Activated CD4-positive, alpha-beta T cell treated with anti-CD3 and anti-CD28 coated beads, Interleukin-2, amount 50 U/mL, for 4 hours (primary cell): ENCODE data around the gene HCST.
"Not testable (repeated sequence)": the region's sequence is repeated elsewhere in the genome, so short reads cannot be mapped to it uniquely, and the experiment has no call there.

Experiments used
- DNase-seq, 2 experiments: peaks; one replicate each; pipeline ENCODE4 v3.0.0-alpha.2; 2020

Gene HCST, protein sequence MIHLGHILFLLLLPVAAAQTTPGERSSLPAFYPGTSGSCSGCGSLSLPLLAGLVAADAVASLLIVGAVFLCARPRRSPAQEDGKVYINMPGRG

DNA sequence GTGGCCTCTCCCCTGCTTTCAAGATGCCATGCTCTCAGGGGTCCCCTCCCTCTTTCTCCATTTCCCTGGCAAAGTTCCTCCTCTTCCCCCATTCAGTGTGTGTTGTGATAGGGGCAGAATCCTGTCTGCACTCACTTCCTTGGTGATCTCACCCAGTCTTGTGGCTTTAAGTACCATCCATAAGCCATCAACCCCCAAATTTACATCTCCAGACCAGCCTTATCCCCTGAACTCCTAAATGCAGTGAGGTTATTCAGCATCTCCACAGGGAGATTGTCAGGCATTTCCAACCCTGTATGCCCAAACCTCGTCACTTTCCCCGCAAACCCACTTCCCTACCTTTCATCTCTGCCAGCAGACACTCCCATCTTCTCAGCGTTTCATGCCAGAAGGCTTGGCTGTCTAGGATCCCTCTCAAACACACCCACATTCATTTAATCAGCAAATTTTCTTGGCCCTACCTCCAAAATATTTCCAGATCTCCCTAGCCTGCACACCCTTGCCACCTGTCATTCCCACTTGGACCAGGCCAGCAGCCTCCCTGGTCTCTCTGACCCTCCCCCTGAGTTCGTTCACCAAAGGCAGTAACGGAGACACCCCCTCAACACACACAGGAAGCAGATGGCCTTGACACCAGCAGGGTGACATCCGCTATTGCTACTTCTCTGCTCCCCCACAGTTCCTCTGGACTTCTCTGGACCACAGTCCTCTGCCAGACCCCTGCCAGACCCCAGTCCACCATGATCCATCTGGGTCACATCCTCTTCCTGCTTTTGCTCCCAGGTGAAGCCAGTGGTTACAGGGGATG is at the start of gene HCST:
Gene HCST (plus strand): TSS at position 676 of the 808 bp plus-strand sequence. CDS start 65 bp downstream, at position 741.
- DNase-seq, result no peak

DNA sequence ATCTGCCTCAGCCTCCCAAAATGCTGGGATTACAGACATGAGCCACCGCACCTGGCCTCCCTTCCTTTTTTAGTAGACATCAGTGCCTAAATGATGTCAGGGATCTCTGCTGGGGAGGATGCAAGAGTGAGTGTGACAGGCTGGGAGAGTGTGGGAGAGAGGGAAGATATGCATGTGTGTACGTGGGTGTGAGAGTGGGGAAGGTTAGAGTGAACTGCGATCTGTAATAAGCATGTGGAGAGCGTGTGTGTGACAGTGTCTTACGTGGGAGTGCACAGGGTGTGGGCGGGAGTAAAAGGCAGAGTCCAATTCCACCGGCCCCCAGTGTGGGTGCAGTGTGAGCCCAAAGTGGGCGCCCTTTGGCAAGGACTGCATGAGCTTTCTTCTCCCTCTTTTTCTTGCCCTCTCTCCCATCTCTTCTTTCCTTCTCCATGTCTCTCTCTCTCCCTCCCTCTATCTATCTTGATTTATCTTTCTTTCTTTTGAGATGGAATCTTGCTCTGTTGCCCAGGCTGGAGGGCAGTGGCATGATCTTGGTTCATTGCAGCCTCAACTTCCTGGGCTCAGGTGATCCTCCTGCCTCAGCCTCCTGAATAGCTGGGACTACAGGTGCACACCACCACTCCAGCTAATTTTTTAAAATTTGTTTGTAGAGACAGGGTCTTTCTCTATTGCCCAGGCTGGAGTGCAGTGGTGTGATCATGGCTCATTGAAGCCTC is 49.1 kb upstream of the HCST start:
- no peak for DNase-seq

DNA sequence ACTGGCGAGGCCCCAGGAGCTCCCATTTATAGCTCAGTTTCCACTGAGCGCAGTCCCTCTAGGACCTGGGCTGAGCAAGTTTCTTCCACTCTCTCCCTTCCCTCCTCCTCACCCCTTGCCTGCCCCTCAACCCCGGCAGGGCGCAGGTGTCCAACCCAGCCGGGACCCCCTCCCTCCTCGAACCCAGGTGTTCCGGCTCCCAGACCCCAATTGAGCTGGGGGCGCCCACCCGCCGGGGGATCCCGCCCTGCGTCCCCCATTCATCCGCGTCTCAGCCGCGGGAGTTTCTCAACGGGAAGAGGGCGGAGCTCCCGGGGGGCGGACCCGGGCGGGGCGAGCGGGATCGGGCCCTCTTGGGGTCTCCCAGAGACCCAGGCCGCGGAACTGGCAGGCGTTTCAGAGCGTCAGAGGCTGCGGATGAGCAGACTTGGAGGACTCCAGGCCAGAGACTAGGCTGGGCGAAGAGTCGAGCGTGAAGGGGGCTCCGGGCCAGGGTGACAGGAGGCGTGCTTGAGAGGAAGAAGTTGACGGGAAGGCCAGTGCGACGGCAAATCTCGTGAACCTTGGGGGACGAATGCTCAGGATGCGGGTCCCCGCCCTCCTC is 45.7 kb upstream of the HCST start, which contains the start of gene KIRREL2:
Gene KIRREL2 (plus strand): TSS at position 366 of the 604 bp plus-strand sequence. CDS start 209 bp downstream, at position 575.
- DNase-seq, result no peak

DNA sequence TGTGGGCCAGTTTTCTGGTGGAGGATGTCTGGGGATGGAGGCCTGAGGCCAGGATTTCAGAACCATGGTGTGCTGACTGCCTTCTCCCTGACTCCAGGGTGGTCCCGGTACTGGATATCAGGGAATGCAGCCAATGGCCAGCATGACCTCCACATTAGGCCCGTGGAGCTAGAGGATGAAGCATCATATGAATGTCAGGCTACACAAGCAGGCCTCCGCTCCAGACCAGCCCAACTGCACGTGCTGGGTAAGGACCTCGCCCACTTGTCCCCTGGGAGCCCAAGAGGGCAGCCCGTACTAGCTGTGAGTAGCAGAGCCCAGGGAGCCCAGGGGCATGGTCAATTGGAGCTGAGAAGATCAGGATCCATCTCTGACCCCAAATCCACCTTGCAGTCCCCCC is 44.0 kb upstream of the HCST start:
- no peak for DNase-seq

DNA sequence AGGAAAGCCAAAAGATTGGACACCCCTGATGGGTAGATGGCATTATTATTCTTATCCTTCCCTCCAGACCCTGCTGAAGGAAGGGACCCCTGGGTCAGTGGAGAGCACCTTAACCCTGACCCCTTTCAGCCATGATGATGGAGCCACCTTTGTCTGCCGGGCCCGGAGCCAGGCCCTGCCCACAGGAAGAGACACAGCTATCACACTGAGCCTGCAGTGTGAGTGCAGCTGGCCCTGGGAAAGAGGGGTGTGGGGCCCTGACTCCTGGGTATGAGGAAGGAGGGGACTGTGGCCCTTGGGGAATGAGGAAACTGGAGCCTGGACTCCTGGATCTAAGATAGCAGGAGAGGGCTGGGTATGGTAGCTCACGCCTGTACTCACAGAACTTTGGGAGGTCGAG is 42.9 kb upstream of the HCST start:
- no peak for DNase-seq

DNA sequence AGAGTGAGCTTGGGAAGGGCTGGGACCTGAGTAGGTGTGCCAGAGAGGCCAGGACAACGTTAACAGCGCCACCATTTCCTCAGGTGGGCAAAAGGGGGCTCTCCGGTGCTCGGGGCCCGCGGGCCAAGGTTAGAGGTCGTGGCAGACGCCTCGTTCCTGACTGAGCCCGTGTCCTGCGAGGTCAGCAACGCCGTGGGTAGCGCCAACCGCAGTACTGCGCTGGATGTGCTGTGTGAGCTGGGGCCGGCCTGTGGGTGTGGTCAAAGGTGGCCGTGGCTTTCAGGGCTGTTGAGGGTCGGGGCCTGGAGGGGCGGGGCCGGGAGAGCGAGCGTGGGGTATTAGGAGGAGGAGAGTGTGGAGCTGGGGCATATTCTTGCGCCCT is 41.9 kb upstream of the HCST start:
- DNase-seq, result no peak

DNA sequence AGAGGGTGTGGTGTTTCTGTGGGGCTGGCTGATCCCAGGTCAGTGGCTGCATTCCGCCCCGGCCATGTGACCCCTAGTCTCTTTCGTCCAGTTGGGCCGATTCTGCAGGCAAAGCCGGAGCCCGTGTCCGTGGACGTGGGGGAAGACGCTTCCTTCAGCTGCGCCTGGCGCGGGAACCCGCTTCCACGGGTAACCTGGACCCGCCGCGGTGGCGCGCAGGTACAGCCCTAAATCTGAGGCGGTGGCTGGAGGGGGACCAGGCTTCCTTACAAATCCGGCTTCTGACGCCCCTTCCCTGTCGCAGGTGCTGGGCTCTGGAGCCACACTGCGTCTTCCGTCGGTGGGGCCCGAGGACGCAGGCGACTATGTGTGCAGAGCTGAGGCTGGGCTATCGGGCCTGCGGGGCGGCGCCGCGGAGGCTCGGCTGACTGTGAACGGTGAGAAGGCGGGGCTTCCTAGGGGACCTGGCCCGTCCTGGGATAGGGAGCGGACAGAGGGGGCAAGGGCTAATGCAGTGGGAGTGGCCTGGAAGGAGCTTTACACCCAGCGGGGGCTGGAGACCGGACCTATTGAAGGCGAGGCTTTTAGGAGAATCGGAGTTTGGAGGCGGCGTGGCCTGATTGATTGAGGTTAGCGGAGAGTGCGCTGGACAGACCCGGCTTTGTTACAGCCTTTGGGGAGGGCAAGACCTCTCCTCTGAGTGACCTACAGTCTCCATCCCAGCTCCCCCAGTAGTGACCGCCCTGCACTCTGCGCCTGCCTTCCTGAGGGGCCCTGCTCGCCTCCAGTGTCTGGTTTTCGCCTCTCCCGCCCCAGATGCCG is 41.3 kb upstream of the HCST start:
- no peak for DNase-seq

DNA sequence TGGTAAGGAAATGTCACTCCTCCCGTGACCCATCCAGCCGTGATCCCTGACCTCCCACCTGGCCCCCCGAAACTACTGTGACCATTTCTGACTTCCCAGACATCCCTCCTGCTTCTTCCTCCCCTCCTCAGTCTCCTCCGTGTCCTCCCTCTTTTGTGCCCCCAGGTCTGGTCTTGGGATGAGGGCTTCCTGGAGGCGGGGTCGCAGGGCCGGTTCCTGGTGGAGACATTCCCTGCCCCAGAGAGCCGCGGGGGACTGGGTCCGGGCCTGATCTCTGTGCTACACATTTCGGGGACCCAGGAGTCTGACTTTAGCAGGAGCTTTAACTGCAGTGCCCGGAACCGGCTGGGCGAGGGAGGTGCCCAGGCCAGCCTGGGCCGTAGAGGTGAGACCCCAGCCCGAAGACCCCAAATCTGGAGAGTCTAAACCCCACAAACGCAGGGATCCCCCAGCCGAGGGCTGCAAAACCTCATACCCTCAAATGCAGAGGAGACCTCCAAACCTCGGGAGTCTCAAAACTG is 40.6 kb upstream of the HCST start:
- no peak for DNase-seq

DNA sequence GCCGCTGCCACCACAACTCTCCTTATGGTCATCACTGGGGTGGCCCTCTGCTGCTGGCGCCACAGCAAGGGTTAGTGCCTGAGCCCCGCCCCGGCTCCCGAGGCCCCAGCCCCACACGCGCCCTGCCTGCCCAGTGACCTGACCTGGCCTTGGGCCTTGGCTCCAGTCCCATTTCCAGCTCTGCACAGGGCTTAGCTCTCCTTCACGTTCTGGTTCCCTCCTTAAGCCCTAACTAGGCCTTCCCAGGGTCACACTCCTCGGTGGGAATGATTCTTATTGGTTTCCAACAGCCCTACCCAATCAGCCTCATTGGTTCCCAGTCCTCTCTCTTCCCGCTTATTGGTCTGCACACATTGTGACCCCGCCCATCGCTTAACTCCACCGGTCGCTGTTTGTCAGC is 39.8 kb upstream of the HCST start:
- DNase-seq, result no peak

DNA sequence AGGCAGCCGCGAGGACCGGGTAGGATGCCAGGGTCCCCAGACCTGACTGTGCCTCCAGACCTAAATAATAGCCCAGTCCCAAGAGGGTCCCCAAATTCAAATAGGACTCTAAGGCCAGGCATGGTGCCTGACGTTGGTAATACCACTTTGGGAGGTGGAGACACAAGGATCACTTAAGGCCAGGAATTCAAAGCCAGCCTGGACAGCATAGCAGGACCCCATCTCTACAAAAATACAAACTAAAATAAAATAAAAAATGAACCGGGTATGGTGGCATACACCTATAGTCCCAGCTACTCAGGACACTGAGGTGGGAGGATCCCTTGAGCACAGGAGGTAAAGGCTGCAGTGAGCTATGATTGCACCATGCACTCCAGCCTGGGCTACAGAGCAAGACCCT is 39.3 kb upstream of the HCST start:
- DNase-seq, result no peak

DNA sequence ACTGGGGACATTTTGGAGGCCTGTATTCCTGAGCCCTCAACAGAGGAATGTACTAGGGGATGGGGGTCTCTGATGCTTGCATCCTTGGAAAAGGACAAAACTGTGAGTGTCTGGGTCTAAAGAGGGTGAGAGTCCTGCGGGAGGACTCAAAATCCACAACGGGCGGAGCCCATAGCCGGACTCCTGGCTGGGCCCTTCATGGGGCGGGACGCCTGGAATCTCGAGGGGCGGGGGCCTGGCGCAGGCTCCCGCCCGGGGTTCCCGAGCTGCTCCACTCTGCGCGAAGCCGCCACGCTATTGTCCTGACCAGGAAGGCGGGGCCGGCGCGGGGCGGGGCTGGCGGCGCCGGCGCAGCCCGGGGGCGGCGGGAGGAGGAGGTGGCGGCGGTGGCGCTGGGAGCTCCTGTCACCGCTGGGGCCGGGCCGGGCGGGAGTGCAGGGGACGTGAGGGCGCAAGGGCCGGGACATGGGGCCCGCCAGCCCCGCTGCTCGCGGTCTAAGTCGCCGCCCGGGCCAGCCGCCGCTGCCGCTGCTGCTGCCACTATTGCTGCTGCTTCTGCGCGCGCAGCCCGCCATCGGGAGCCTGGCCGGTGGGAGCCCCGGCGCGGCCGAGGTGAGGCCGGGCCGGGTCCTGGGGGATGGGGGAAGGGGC is 34.0 kb upstream of the HCST start, which contains the start of gene APLP1:
Gene APLP1 (plus strand): TSS at position 403 of the 651 bp plus-strand sequence. CDS start 63 bp downstream, at position 466.
- peak; percentile 63 to 66 for DNase-seq

DNA sequence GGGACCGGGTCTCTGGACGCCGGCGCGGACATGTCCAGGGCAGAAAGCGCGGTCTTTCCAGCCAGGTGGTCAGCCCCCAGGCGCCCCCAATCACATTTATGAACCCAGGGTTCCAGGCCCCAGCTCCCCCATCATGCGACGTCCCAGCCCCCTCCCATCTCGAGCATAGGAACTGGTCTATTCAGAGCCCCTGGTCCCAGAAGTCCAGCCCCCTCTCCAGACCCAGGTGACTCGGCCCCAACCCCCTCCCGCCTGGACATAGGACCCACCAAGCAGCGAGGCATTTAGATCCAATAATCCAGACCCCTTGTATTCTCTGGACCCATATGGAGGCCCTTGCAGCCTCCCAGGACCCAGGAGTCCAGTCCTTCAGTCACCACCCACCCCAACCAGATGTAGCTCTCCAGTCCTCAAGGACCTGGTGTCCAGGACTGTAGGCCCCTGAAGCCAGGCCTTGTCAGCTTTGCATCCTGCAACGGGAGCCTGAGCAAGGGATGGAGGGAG is 33.5 kb upstream of the HCST start:
- no peak for DNase-seq

DNA sequence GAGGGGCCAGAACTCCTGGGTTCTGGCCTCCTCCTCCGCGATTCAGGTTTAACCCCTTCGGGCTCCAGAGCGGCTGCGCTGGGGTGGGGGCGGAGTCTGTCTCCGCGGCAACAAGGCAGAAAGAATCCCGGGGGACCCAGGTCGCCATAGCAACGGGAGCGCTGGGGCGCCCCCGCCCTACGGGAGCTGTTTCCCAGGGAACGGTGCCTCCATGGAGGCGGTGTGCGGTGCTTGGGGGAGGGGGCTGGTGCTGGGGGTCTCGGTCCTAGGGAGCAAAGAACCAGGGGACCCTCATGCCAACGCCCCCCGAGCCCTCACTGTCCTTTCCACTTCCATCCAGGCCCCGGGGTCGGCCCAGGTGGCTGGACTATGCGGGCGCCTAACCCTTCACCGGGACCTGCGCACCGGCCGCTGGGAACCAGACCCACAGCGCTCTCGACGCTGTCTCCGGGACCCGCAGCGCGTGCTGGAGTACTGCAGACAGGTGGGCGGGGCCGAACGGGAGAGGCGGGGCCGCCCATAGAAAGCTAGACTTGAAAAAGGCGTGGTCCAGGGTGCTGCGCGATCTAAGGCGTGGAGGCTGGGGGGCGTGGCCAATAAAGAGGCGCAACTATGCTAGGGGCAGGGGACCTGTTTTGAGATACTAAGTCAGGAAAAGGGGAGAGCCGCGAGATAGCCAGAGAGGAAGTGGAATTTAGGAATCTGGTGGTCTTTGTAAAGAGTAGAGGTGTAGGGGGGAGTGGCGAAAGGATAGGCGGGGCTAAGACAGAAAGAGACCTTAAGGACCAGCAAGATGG is 32.8 kb upstream of the HCST start:
- peak; percentile 73 to 78 for DNase-seq

DNA sequence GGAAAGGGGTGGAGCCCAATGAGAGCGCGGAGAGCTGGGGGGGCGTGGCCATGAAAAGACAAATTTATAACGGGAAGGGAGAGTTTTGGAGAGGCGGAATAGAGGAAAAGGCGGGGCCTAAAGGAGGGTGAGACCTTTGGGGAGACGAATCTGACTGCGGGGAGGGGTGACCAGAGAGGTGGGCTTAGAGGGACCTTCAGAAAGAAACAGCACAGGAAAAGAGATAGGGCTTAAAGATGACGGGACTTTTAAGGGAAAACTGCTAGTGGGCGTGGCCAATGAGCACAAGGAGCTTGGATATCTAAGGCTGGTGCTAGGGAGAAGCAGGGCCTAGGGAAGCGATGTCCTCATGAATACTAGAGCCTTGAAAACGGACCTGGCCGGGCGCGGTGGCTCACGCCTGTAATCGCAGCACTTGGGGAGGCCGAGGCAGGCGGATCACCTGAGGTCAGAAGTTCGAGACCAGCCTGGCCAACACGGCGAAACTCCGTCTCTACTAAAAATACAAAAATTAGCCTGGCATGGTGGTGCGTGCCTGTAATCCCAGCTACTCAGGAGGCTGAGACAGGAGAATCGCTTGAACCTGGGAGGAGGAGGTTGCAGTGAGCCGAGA is 32.1 kb upstream of the HCST start:
- not testable (repeated sequence) for DNase-seq

DNA sequence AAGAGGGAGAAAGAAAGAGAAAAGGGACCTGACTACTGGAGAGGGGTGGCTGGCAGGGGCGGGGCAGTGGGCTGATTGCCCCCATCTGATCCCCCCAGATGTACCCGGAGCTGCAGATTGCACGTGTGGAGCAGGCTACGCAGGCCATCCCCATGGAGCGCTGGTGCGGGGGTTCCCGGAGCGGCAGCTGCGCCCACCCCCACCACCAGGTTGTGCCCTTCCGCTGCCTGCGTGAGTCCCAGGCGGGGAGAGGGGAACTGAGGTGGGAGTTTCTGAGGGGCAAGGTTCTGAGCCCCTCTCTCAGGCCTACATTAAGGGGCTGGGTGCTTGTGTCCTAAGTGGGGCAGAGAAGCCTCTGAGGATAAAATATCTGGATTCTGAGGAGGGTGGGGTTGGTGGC is 31.5 kb upstream of the HCST start:
- no peak for DNase-seq

DNA sequence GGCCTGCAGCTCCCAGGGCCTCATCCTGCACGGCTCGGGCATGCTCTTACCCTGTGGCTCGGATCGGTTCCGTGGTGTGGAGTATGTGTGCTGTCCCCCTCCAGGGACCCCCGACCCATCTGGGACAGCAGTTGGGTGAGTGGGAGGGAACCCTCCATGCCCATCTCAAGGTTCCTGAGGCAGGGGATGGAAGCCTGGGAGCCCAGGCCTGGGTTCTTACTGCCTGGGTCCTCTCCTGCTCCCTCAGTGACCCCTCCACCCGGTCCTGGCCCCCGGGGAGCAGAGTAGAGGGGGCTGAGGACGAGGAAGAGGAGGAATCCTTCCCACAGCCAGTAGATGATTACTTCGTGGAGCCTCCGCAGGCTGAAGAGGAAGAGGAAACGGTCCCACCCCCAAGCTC is 30.7 kb upstream of the HCST start:
- DNase-seq, result no peak

DNA sequence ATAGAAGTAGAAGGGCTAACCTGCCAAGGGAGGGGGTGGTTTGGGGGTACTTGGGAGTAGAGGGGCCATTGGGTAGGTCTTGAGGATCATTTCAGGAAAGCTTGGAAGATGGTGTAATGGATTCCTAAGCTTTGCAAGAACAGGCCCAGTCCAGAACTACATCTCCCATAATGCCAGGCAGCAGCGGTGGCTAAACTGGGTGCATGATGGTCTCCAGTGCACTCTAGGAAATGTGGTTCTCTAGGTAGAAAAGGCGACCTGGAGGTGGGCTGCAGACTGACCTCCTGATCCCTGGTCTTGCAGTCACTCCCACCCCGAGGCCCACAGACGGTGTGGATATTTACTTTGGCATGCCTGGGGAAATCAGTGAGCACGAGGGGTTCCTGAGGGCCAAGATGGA is 30.1 kb upstream of the HCST start:
- DNase-seq, result no peak

DNA sequence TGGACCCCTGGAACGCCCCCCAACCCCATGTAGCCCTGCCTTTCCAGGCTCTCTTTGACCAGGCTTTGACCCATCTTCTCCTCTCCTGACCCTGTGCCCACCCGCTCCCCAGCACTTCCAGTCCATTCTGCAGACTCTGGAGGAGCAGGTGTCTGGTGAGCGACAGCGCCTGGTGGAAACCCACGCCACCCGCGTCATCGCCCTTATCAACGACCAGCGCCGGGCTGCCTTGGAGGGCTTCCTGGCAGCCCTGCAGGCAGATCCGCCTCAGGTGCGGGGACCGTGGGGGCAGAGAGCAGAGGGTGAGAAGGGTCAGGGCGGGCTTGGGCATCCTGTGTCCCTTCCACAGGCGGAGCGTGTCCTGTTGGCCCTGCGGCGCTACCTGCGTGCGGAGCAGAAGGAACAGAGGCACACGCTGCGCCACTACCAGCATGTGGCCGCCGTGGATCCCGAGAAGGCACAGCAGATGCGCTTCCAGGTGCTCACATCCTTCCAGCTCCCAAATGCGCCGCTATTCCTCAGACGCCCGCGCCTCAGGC is 27.9 kb upstream of the HCST start:
- no peak for DNase-seq

DNA sequence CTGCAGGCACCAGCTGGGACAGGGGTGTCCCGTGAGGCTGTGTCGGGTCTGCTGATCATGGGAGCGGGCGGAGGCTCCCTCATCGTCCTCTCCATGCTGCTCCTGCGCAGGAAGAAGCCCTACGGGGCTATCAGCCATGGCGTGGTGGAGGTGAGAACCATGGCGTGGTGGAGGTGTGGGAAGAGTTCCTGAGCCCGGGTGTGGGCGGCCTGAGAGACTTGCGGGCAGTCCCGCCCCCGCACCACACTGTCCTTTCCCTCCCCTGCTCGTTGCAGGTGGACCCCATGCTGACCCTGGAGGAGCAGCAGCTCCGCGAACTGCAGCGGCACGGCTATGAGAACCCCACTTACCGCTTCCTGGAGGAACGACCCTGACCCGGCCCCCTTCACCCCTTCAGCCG is 23.3 kb upstream of the HCST start:
- DNase-seq, result no peak

DNA sequence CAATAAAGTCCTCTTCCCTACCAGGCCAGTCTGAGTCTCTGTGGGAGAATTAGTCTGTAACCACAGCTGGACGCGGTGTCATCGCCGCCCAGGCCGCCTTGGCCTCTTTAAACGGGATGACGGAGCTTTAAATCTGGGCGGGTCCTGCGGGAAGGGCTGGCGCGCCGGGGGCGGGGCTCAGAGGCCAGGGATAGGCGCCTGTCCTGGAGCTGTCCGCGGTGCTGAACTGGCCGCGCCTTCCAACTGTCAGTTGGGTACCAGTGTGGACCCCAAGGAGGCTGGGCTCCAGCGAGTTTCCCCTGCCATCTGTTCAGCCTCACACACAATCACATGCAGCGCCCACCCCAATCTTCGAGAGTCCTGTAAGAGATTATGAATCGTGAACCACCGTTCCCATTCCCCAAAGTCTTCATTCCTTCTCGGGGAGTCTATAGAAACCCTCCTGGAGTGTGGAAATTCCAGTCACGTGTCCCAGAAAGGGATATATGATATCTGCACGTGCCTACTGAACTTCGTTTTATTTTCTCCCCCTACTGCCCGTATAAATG is 22.5 kb upstream of the HCST start:
- peak; percentile 50 to 51 for DNase-seq
